NCI-H2029 (cell line): ENCODE measurements around the gene AQP12A.
A peak's percentile ranks its signal among the peaks of the same experiment; 100 is the strongest.
"Not testable (repeated sequence)": the region's sequence is repeated elsewhere in the genome, so short reads cannot be mapped to it uniquely, and the experiment has no call there.

Experiments
- DNase-seq: peaks from one replicate; lab custom pipeline; 2025; lab: John Stamatoyannopoulos, UW

AQP12A gene

GRCh38 chr2:240659883-240660282 is 31.8 kb upstream of the AQP12A start:
- DNase-seq: not testable (repeated sequence)

DNA sequence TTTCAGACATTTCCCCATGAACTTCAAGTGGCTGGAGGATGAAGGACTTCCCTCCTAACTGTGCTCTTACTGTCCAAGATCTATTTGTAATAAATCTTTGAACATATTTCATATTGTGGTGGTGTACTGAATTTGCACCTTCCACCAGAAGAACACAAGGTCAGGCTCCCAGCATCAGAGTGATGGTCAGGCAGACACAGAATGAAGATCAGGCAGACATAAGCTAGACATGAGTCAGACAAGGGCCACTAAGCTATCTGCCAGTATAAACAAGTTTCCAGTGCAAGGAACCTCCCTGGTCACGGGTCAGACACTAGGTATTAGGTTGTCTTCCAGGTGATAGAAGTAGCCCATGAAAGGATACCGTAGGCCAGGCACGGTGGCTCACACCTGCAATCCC is 29.0 kb upstream of the AQP12A start:
- no peak for DNase-seq

- no peak for DNase-seq
These were observed 28.0 kb upstream of the AQP12A start for GRCh38 chr2:240663546-240664190.

DNA sequence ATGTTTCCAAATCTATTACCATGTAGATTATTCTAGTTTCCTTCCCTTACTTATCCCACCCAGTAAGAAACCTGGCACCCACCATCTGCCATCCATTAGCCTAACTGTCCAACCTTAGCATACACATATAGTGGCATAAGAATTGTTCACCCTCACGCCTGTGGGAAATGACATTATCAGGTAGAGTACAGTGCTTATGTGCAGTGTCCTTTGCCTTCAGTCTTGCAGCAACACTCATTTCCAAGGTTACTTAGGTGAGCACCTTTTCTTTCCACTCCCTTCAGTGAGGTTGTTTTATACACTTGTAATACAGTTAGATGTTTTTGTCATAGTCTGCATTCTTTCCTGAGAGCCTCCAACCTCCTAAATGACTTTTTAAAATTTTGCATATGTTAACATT is 27.0 kb upstream of the AQP12A start:
- DNase-seq: no peak

GRCh38 chr2:240670402-240670801 is 21.3 kb upstream of the AQP12A start:
- no peak for DNase-seq

GRCh38 chr2:240670950-240671349 is 20.7 kb upstream of the AQP12A start:
- no peak for DNase-seq

- DNase-seq: no peak
These were observed 19.5 kb upstream of the AQP12A start for GRCh38 chr2:240672076-240672700.

- DNase-seq: no peak
These were observed 18.9 kb upstream of the AQP12A start for GRCh38 chr2:240672701-240673190.

DNA sequence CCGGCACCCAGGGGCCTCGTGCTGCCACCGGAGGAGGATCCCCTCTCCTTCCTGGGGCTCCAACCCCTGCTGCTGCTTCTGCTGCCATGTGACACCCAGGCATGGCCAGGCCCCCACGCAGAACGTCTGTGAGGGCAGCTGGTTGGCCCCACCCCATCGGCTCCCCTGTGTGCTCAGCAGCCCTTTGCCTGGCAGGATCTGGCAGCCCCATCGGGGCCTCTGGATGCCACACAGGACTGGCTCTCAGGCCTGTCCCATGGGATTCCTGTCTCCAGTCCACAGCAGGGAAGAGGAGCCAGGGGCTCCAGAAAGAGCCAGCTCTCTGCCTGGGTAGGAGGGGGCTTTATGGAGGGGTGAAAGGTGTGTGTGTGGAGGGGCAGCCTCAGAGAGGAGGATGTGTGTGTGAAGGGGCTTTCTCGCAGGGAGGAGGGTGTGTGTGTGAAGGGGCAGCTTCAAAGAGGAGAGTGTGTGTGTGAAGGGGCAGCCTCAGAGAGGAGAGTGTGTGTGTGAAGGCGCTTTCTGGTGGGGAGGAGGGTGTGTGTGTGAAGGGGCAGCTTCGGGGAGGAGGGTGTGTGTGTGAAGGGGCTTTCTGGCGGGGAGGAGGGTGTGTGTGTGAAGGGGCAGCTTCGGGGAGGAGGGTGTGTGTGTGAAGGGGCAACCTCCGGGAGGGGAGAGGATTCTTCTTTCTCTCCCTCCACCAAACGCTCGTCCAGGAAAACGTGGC is 17.0 kb upstream of the AQP12A start:
- DNase-seq: not testable (repeated sequence)

DNA sequence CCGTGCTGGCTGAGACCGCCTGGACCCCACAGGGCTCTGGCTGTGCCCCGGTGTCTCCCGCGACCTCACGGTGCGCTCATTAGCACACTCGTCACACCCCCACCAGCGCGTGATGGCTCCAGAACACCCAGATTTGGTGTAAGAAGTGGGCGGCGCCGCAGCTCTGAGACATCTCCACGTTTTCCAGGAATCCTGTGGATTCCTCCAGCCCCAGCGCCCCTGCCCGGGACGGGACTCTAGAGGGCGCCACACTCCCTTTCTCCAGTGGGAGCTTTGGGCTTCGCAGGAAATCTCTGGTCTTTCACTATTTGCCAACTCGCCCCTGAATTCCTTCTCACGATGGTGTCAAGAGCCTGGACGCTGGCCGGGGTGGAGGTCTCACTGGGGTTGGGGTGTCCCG is 16.3 kb upstream of the AQP12A start:
- not testable (repeated sequence) for DNase-seq

GRCh38 chr2:240678043-240678442 is 13.6 kb upstream of the AQP12A start:
- not testable (repeated sequence) for DNase-seq

- not testable (repeated sequence) for DNase-seq
These were observed 12.8 kb upstream of the AQP12A start for GRCh38 chr2:240678909-240679308.

DNA sequence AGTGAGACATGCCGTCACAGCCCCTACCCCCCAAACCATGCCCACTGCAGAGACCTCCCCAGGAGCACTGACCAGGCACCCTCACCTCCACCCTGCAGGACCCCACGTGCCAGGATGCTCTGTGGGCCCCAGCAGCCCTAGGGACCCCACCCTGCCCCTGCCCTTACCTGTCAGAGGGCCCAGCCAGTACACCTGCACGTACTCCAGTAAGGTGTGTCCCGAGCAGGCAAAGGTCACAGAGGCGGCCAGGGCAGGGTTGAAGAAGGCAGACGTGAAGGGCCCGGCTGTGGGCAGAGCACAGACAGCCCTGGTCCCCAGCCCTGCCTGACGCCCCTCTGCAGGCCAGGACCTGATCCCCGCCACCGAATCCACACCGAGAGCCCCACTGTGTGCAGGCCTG is 11.5 kb upstream of the AQP12A start:
- not testable (repeated sequence) for DNase-seq

DNA sequence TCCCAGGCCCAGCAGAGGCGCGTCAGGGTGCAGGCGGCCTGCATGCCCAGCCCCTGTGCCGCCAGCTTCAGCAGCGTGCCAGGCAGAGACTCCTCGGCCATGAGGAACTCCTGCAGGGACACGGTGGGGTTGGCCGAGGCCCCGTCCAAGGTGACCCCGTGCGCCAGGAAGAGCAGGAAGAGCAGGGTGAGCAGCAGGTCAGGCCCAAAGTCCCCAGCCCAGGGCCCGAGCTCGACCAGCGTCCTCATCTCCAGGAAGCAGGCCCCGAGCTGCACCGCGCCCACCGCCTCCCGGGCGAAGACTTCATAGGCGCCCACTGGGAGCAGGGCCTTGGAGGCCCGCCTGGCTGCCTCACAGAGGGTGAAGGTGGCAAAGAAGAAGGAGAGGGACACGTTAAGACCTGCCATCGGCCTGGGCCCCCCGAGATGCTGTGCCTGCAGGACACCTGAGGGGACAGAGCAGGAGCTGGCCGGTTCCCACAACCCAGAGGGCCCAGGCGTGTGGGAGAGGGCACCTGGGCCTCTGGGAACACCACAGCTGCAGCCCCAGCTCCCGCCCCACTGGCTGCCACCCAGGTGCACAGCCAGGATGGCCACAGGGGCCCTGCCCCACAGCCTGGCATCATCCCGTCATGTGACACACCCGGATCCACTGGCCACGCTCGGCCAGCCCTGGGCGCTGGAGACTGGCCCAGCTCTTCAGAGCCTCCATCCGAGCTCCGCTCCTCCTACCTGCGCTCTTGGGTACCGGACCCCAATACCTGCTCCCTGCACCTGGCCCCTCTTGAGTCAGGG is 9.0 kb upstream of the AQP12A start, which contains the start of gene AQP12B:
AQP12B (minus strand) TSS at position 455 of the 794 bp plus-strand sequence; CDS start at position 407, 48 bp downstream.
- not testable (repeated sequence) for DNase-seq

DNA sequence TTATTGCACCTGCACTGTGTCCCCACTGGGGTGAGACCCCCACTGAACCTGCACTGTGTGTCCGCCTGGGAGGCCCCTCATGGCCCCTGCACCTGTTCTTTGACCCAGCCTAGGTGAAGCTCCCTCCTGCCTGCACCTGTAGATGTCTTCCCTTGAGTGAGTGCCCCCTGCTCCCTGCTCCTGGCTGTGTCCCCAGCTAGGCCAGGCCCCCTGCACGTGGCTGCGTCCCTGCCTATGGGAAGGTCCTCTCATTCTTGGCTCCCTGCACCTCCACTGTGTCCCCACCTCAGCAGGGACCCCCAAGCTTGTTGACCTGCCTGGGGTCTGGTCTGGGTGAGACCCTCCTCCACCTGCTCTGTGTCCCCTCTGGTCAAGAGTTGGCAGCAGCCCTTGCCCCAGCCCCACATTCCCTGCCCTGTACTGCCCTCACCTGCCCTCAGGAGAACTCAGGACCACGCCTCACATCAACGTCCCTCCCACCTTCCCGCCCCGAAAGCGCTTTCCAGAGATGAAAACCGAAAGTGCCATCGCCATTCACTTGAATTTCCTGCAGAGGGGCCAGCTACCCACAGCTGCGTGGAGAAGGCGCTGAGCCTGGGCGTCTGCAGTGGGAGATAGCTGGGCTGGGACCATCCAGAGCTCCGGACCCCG is 8.2 kb upstream of the AQP12A start:
- not testable (repeated sequence) for DNase-seq

GRCh38 chr2:240683980-240684728 is 7.5 kb upstream of the AQP12A start:
- DNase-seq: not testable (repeated sequence)

DNA sequence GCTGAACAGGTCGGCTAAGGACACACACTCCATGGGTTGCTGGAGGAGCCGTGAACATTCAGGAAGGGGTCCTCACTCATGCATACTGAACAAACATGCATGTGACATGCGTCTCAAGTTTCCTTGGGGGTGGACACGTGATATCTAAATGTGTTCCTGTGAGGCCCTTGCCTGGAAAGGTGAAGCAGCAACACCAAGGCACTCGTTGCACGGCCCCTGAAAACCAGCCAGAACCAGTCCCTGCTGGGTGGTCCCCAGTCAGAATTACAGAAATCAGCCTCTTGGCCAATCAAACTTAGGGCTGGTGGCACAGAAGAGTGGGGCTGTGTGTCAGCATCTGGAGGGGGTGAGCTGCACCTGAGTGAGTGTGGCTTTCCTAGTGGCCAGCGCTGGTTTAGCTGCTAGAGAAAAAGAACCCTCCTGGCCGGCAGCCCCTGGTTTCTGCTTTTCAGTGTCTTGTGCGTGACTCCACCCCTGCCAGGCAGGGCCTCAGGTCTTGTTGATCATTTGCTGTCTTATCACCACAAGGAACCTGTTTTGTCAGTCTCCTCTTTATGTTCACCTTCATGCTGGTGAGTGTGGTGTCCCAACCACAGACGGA is 5.8 kb upstream of the AQP12A start:
- DNase-seq: peak; percentile 98

- no peak for DNase-seq
These were observed 5.2 kb upstream of the AQP12A start for GRCh38 chr2:240686460-240686859.

GRCh38 chr2:240687045-240687740 is 4.5 kb upstream of the AQP12A start:
- DNase-seq: no peak
